Tibial nerve (tissue), 4 donors: ENCODE results near the gene CSPG4. TPM values are rescaled to one million over a fixed set of nuclear protein-coding genes. Genes with fewer than 3 reads are reported as not detected.
"Not testable (repeated sequence)": the region's sequence is repeated elsewhere in the genome, so short reads cannot be mapped to it uniquely, and the experiment has no call there.

Experiments used
- DNase-seq, 2 donors: peaks; one replicate each; pipeline ENCODE4 v3.0.0-alpha.2; 2019; ENCODE audit warnings: low spot score in 2 of 2
- H3K27ac ChIP-seq, 4 donors: fragments of 200-600 bp; sonication (generic) in 3 of 4; one replicate each; pipeline ENCODE4 v1.5.1; 2017 to 2019; ENCODE audit warnings: mild to moderate bottlenecking in 1 of 4
- H3K27me3 ChIP-seq, 2 donors: fragments of 200-600 bp; sonication (generic) in 1 of 2; one replicate each; pipeline versions ENCODE4 v1.5.1 to v1.6.0; 2017 to 2019
- H3K36me3 ChIP-seq, 3 donors: fragments of 200-600 bp; sonication (generic); one replicate each; pipeline ENCODE4 v1.5.1; 2018 to 2019
- H3K4me1 ChIP-seq, 4 donors: fragments of 200-600 bp; sonication (generic) in 3 of 4; one replicate each; pipeline ENCODE4 v1.5.1; 2017 to 2019
- H3K4me3 ChIP-seq, 4 donors: fragments of 200-600 bp; sonication (generic) in 3 of 4; one replicate each; pipeline ENCODE4 v1.5.1; 2017 to 2019; ENCODE audit warnings: mild to moderate bottlenecking in 1 of 4, moderate library complexity in 1 of 4
- H3K9me3 ChIP-seq, 4 donors: fragments of 200-600 bp; sonication (generic) in 3 of 4; one replicate each; pipeline ENCODE4 v1.5.1; 2017 to 2019
- CTCF ChIP-seq, 5 experiments: fragments of 200-600 bp in 3 of 5; fragments of 450-650 bp in 2 of 5; sonication (generic) in 3 of 5; IDR thresholded peaks; one replicate each; pipeline ENCODE4 v1.5.1; 2016 to 2019; ENCODE audit warnings: antibody characterized with exemption in 5 of 5, mild to moderate bottlenecking in 3 of 5, moderate library complexity in 2 of 5
- EP300 ChIP-seq, 2 donors: sonication (generic); formaldehyde crosslinking; IDR thresholded peaks; one replicate each; pipeline ENCODE4 v1.6.1; 2017; ENCODE audit warnings: antibody characterized with exemption in 2 of 2, mild to moderate bottlenecking in 1 of 2
- POLR2A ChIP-seq, 2 donors: fragments of 450-650 bp; IDR thresholded peaks; one replicate each; pipeline ENCODE4 v1.6.1; 2017; ENCODE audit warnings: antibody characterized with exemption in 2 of 2, mild to moderate bottlenecking in 2 of 2, moderate library complexity in 2 of 2
- WGBS, 2 donors: methylation state at CpG; one replicate each; pipeline ENCODE4 v1.1.5; 2018; 5-methylcytosine and 5-hydroxymethylcytosine counted together
- total RNA-seq, 4 donors: library from RNA; depleted of rRNA; stranded (reverse); fragments of >200 nt; gene quantifications; one replicate each; pipeline ENCODE4 v1.1.0, GENCODE V29; 2016

Gene CSPG4
- total RNA-seq, 4 donors from 2014 or later: 100 to 132 (median 115) TPM

- TF ChIP-seq CTCF (IDR thresholded peaks at IDR 0.05) (no peak), EP300 (IDR thresholded peaks at IDR 0.05) (no peak), POLR2A (IDR thresholded peaks at IDR 0.05) (no peak)
- 1 to 3% methylated on average over 16 of the region's 16 CpGs for WGBS, 2 donors
- Histone ChIP-seq H3K27ac (peak overlapping the region; percentile 69 to 95 (median 92)), H3K27me3 (no peaks in the 10 kb centered on the region), H3K4me3 (peak overlapping the region; percentile 74 to 99 (median 90)), H3K4me1 (peaks cover 0 to 48% (median 29%) of the 10 kb centered on the region in 4 donors), H3K36me3 (peaks cover 0 to 7% (median 0%) of the 10 kb centered on the region in 3 donors), H3K9me3 (no peaks in the 10 kb centered on the region)
- no peak for DNase-seq
These were observed 73.4 kb downstream of the CSPG4 start for GRCh38 chr15:75639191-75639708.

- DNase-seq: no peak
- TF ChIP-seq CTCF (IDR thresholded peaks at IDR 0.05) (no peak), EP300 (IDR thresholded peaks at IDR 0.05) (no peak), POLR2A (IDR thresholded peaks at IDR 0.05) (no peak)
- H3K4me1 ChIP-seq: peaks cover 0 to 48% (median 29%) of the 10 kb centered on the region in 4 donors
- no peaks in the 10 kb centered on the region for H3K27me3 ChIP-seq
- H3K27ac ChIP-seq: peak overlapping the region in 3 of 4 donors; percentile 28 to 95 (median 91)
- 57% methylated on average over 4 of the region's 4 CpGs for WGBS, 2 donors
- peaks cover 0 to 7% (median 0%) of the 10 kb centered on the region in 3 donors for H3K36me3 ChIP-seq
- H3K9me3 ChIP-seq: no peaks in the 10 kb centered on the region
- peak overlapping the region in 1 of 4 donors; percentile 96 for H3K4me3 ChIP-seq
These were observed 75.2 kb downstream of the CSPG4 start for GRCh38 chr15:75637245-75638009.

GRCh38 chr15:75636026-75636425, 76.6 kb downstream of the CSPG4 start:
- Histone ChIP-seq H3K4me1 (peaks cover 0 to 46% (median 29%) of the 10 kb centered on the region in 4 donors), H3K36me3 (peaks cover 0 to 7% (median 0%) of the 10 kb centered on the region in 3 donors), H3K9me3 (no peaks in the 10 kb centered on the region), H3K27ac (no peak overlapping the region), H3K4me3 (no peak overlapping the region), H3K27me3 (no peaks in the 10 kb centered on the region)
- 70 to 79% methylated on average over 6 of the region's 6 CpGs for WGBS, 2 donors
- DNase-seq: no peak
- TF ChIP-seq POLR2A (IDR thresholded peaks at IDR 0.05): no peak
- no peak for TF ChIP-seq EP300 (IDR thresholded peaks at IDR 0.05)
- TF ChIP-seq CTCF (IDR thresholded peaks at IDR 0.05): no peak

GRCh38 chr15:75633922-75634321, 78.7 kb downstream of the CSPG4 start:
- DNase-seq, H3K4me3 ChIP-seq, H3K9me3 ChIP-seq, H3K27me3 ChIP-seq, H3K36me3 ChIP-seq, H3K27ac ChIP-seq: not testable (repeated sequence)
- H3K4me1 ChIP-seq: peaks cover 0 to 37% (median 19%) of the 10 kb centered on the region in 4 donors
- 90% methylated on average over 7 of the region's 7 CpGs for WGBS, 2 donors

GRCh38 chr15:75631935-75632334, 80.7 kb downstream of the CSPG4 start:
- H3K4me3 ChIP-seq: no peak overlapping the region
- no peak overlapping the region for H3K27ac ChIP-seq
- TF ChIP-seq POLR2A (IDR thresholded peaks at IDR 0.05) (no peak), EP300 (IDR thresholded peaks at IDR 0.05) (no peak), CTCF (IDR thresholded peaks at IDR 0.05) (no peak)
- no peak for DNase-seq
- H3K27me3 ChIP-seq: no peaks in the 10 kb centered on the region
- peaks cover 0 to 18% (median 1%) of the 10 kb centered on the region in 4 donors for H3K4me1 ChIP-seq
- no peaks in the 10 kb centered on the region for H3K9me3 ChIP-seq
- peaks cover 0 to 2% (median 0%) of the 10 kb centered on the region in 3 donors for H3K36me3 ChIP-seq
